ENCODE data around the gene TECPR1. TPM values are rescaled to one million over a fixed set of nuclear protein-coding genes. Genes with fewer than 3 reads are reported as not detected.

TECPR1 gene
- total RNA-seq, 4 donors from 2014 or later = 19.6 to 61.8 (median 26.3) TPM

- no peaks in the 10 kb centered on the region for H3K36me3 ChIP-seq
- H3K27ac ChIP-seq = no peak overlapping the region
- TF ChIP-seq CTCF (IDR thresholded peaks at IDR 0.05) (peak in 2 of 6 experiments; percentile 19 to 21), POLR2A (IDR thresholded peaks at IDR 0.05) (no peak)
- H3K4me1 ChIP-seq = no peaks in the 10 kb centered on the region
- intact Hi-C loops (cut with DNase I) = no loop called here
- no peak for DNase-seq
- 47 to 80% methylated on average over 2 of the region's 2 CpGs for WGBS, 2 donors
- H3K4me3 ChIP-seq (replicated peaks in 1 of 3) = no peak overlapping the region
- H3K9me3 ChIP-seq = no peaks in the 10 kb centered on the region
- H3K27me3 ChIP-seq = no peaks in the 10 kb centered on the region
These were observed 14.8 kb upstream of the TECPR1 start for GRCh38 chr7:98266840-98267239.

- Histone ChIP-seq H3K4me3 (replicated peaks in 1 of 3) (no peak overlapping the region), H3K27ac (no peak overlapping the region), H3K9me3 (no peaks in the 10 kb centered on the region), H3K4me1 (no peaks in the 10 kb centered on the region), H3K36me3 (no peaks in the 10 kb centered on the region), H3K27me3 (no peaks in the 10 kb centered on the region)
- DNase-seq = no peak
- intact Hi-C loops (cut with DNase I) = no loop called here
- TF ChIP-seq POLR2A (IDR thresholded peaks at IDR 0.05) (no peak), CTCF (IDR thresholded peaks at IDR 0.05) (no peak)
- WGBS, 2 donors = 79 to 93% methylated on average over 5 of the region's 5 CpGs
These were observed 13.8 kb upstream of the TECPR1 start for GRCh38 chr7:98265841-98266271.

- intact Hi-C loops (cut with DNase I) = no loop called here
- H3K27me3 ChIP-seq = no peaks in the 10 kb centered on the region
- H3K4me3 ChIP-seq (replicated peaks in 1 of 3) = no peak overlapping the region
- peaks cover 9% of the 10 kb centered on the region in 2 donors for H3K4me1 ChIP-seq
- no peaks in the 10 kb centered on the region for H3K36me3 ChIP-seq
- TF ChIP-seq POLR2A (IDR thresholded peaks at IDR 0.05) = no peak
- no peak for TF ChIP-seq CTCF (IDR thresholded peaks at IDR 0.05)
- WGBS, 2 donors = 78 to 88% methylated on average over 6 of the region's 6 CpGs
- no peak for DNase-seq
- H3K27ac ChIP-seq = no peak overlapping the region
- no peaks in the 10 kb centered on the region for H3K9me3 ChIP-seq
These were observed 5.7 kb upstream of the TECPR1 start for GRCh38 chr7:98257701-98258100.

GRCh38 chr7:98256431-98256830 is 4.4 kb upstream of the TECPR1 start:
- peaks cover 10 to 12% of the 10 kb centered on the region in 2 donors for H3K4me1 ChIP-seq
- H3K36me3 ChIP-seq = no peaks in the 10 kb centered on the region
- no peak overlapping the region for H3K27ac ChIP-seq
- DNase-seq = no peak
- 94 to 96% methylated on average over 7 of the region's 7 CpGs for WGBS, 2 donors
- intact Hi-C loops (cut with DNase I) = no loop called here
- TF ChIP-seq POLR2A (IDR thresholded peaks at IDR 0.05) (no peak), CTCF (IDR thresholded peaks at IDR 0.05) (no peak)
- H3K27me3 ChIP-seq = no peaks in the 10 kb centered on the region
- H3K4me3 ChIP-seq (replicated peaks in 1 of 3) = no peak overlapping the region
- no peaks in the 10 kb centered on the region for H3K9me3 ChIP-seq

- no peak overlapping the region for H3K27ac ChIP-seq
- TF ChIP-seq POLR2A (IDR thresholded peaks at IDR 0.05) = no peak
- no peak for TF ChIP-seq CTCF (IDR thresholded peaks at IDR 0.05)
- H3K4me3 ChIP-seq (replicated peaks in 1 of 3) = no peak overlapping the region
- no peak for DNase-seq
- no peaks in the 10 kb centered on the region for H3K36me3 ChIP-seq
- no peaks in the 10 kb centered on the region for H3K27me3 ChIP-seq
- no peaks in the 10 kb centered on the region for H3K9me3 ChIP-seq
- peaks cover 20 to 22% of the 10 kb centered on the region in 2 donors for H3K4me1 ChIP-seq
- intact Hi-C loops (cut with DNase I) = no loop called here
- 87 to 89% methylated on average over 11 of the region's 11 CpGs for WGBS, 2 donors
These were observed 3.0 kb upstream of the TECPR1 start for GRCh38 chr7:98254951-98255610.
